K562 (cell line): ENCODE results near the gene CACNA2D3. TPM values are rescaled to one million over a fixed set of nuclear protein-coding genes. Genes with fewer than 3 reads are reported as not detected.

Experiments
- ATAC-seq: fragments of 200-7000 bp; cut with Tn5 transposase; 3 replicates; pipeline ENCODE4 v1.9.1; 2020; ENCODE audit warnings: moderate library complexity
- BruUV-seq: library from RNA; stranded (reverse); fragments of 400-500 nt; replicated peaks from 2 replicates; lab custom pipeline; 2021; lab: Mats Ljungman, UMichigan
- CTCF ChIA-PET: fragments of 300-600 bp; formaldehyde crosslinking; extraction: SDS; loops from one replicate; lab custom pipeline; 2021; ENCODE audit warnings: low intra/inter-chr PET ratio; lab: Yijun Ruan, JAX
- POLR2A ChIA-PET: fragments of 300-600, 350-650 bp; sonication (Branson Sonifier 250); formaldehyde crosslinking; extraction: SDS; loops from one replicate; lab custom pipeline; 2021; ENCODE audit warnings: antibody characterized with exemption, inconsistent platforms; lab: Yijun Ruan, JAX
- DNase-seq, 4 experiments: peaks; one replicate each; pipeline versions ENCODE4 v3.0.0 to v3.0.0-alpha.2; 2011 to 2018; ENCODE audit warnings: low spot score in 3 of 4, mixed read lengths in 3 of 4; ENCODE audit errors: extremely low read depth in 1 of 4
- FAIRE-seq: peaks from 2 replicates; lab custom pipeline; 2011; peaks lifted over from hg19 to GRCh38; lab: Jason Lieb, UNC
- H2AFZ ChIP-seq: 2 replicates; pipeline ENCODE4 v1.6.0; 2011; ENCODE audit warnings: low read depth, low read length, control low read depth, inconsistent platforms
- H3K27ac ChIP-seq: fragments of 200-600 bp; 3 replicates; pipeline ENCODE4 v1.8.0; 2011; ENCODE audit warnings: low read depth, mild to moderate bottlenecking, control low read depth, inconsistent platforms, low read length, moderate library complexity, mixed read lengths; ENCODE audit errors: extremely low read depth
- H3K27me3 ChIP-seq, 2 experiments: fragments of 300-600 bp in 1 of 2; 2 replicates in 1 of 2; 3 replicates in 1 of 2; pipeline versions ENCODE4 v1.6.0 to v1.8.0; 2011; ENCODE audit warnings: inconsistent platforms in 2 of 2, low read length in 2 of 2, mild to moderate bottlenecking in 1 of 2, mixed read lengths in 1 of 2, moderate library complexity in 1 of 2; ENCODE audit not compliant: control insufficient read depth in 2 of 2, insufficient read depth in 2 of 2
- H3K36me3 ChIP-seq: fragments of 300-600 bp; 3 replicates; pipeline ENCODE4 v1.8.0; 2011; ENCODE audit warnings: mild to moderate bottlenecking, low read length, inconsistent platforms; ENCODE audit not compliant: control insufficient read depth, insufficient read depth
- H3K4me1 ChIP-seq, 2 experiments: fragments of 200-600 bp in 1 of 2; replicated peaks in 1 of 2; 2 replicates in 1 of 2; 3 replicates in 1 of 2; pipeline versions ENCODE4 v1.5.1 to v1.8.0; 2011; ENCODE audit warnings: inconsistent platforms in 2 of 2, low read length in 2 of 2, mild to moderate bottlenecking in 1 of 2, mixed read lengths in 1 of 2, moderate library complexity in 1 of 2; ENCODE audit not compliant: control insufficient read depth in 2 of 2, insufficient read depth in 2 of 2
- H3K4me2 ChIP-seq: 2 replicates; pipeline ENCODE4 v1.6.1; 2011; ENCODE audit warnings: low read length, control low read depth, inconsistent platforms, mixed read lengths; ENCODE audit not compliant: insufficient read depth
- H3K4me3 ChIP-seq: fragments of 200-600 bp; sonication (generic), shearing (Covaris generic); 2 replicates; pipeline ENCODE4 v1.5.1; 2016; ENCODE audit warnings: control low read depth, inconsistent platforms
- H3K79me2 ChIP-seq: fragments of 200-600 bp; 3 replicates; pipeline ENCODE4 v1.8.0; 2011; ENCODE audit warnings: low read length, inconsistent platforms; ENCODE audit not compliant: control insufficient read depth, insufficient read depth
- H3K9ac ChIP-seq, 2 experiments: 2 replicates each; pipeline versions ENCODE4 v1.6.0 to v1.6.1; 2011; ENCODE audit warnings: low read depth in 2 of 2, low read length in 2 of 2, control low read depth in 1 of 2, inconsistent platforms in 1 of 2, mild to moderate bottlenecking in 1 of 2, mixed read lengths in 1 of 2; ENCODE audit not compliant: insufficient read depth in 1 of 2
- H3K9me1 ChIP-seq: one replicate; pipeline ENCODE4 v1.6.0; 2011; ENCODE audit warnings: inconsistent platforms, mild to moderate bottlenecking, low read length, moderate library complexity; ENCODE audit not compliant: control insufficient read depth, insufficient read depth
- H3K9me3 ChIP-seq: replicated peaks from 2 replicates; pipeline ENCODE4 v1.5.1; 2011; ENCODE audit warnings: low read depth, low read length, inconsistent platforms; ENCODE audit not compliant: control insufficient read depth, insufficient read depth
- H4K20me1 ChIP-seq: replicated peaks from 2 replicates; pipeline ENCODE4 v1.6.1; 2011; ENCODE audit warnings: low read length, inconsistent platforms, mixed read lengths; ENCODE audit not compliant: control insufficient read depth, insufficient read depth
- DEAF1 ChIP-seq: fragments of 450-650 bp; formaldehyde crosslinking; IDR thresholded peaks from 2 replicates; pipeline ENCODE4 v1.4.0; 2020; ENCODE audit warnings: mild to moderate bottlenecking, moderate library complexity
- GATAD2A ChIP-seq: fragments of 450-650 bp; IDR thresholded peaks from 2 replicates; pipeline ENCODE4 v1.6.1; 2017
- MTA1 ChIP-seq: fragments of 450-650 bp; IDR thresholded peaks from 2 replicates; pipeline ENCODE4 v1.6.1; 2017; ENCODE audit warnings: borderline replicate concordance
- NCOA2 ChIP-seq, 2 experiments: fragments of 450-650 bp; IDR thresholded peaks; 2 replicates each; pipeline ENCODE4 v1.6.1; 2018; ENCODE audit warnings: mild to moderate bottlenecking in 2 of 2, moderate library complexity in 1 of 2; ENCODE audit not compliant: partially characterized antibody in 2 of 2
- RBM14 ChIP-seq: fragments of 200-400 bp; formaldehyde crosslinking; IDR thresholded peaks from 2 replicates; pipeline ENCODE4 v1.6.1; 2018; ENCODE audit warnings: low read depth, mild to moderate bottlenecking, low read length, moderate library complexity, borderline replicate concordance; ENCODE audit not compliant: insufficient read depth
- SNRNP70 ChIP-seq: fragments of 200-400 bp; formaldehyde crosslinking; optimal IDR thresholded peaks from 2 replicates; pipeline ENCODE3; 2017; ENCODE audit warnings: low read depth, low read length
- SRSF7 ChIP-seq: fragments of 200-400 bp; formaldehyde crosslinking; optimal IDR thresholded peaks from 2 replicates; pipeline ENCODE3; 2017; ENCODE audit warnings: mild to moderate bottlenecking, low read depth, low read length
- STAT5B ChIP-seq: fragments of 250-450 bp; sonication (Bioruptor Pico); IDR thresholded peaks from 2 replicates; pipeline ENCODE4 v1.8.0; 2021; ENCODE audit warnings: mild to moderate bottlenecking, inconsistent platforms
- ZMIZ1 ChIP-seq, 2 experiments: fragments of 150-350 bp in 1 of 2; IDR thresholded peaks; 2 replicates each; pipeline ENCODE4 v1.6.1; 2012 to 2016; ENCODE audit warnings: low read depth in 2 of 2, low read length in 2 of 2, mild to moderate bottlenecking in 1 of 2, moderate library complexity in 1 of 2
- ZNF232 ChIP-seq: sonication (generic); formaldehyde crosslinking; IDR thresholded peaks from 2 replicates; pipeline ENCODE4 v1.8.0; 2022; ENCODE audit warnings: mild to moderate bottlenecking, missing genetic modification reagents
- ZNF316 ChIP-seq: fragments of 450-650 bp; IDR thresholded peaks from 2 replicates; pipeline ENCODE4 v1.6.1; 2016
- ZNF57 ChIP-seq: fragments of 450-650 bp; formaldehyde crosslinking; IDR thresholded peaks from 2 replicates; pipeline ENCODE4 v1.4.0; 2020; ENCODE audit warnings: mild to moderate bottlenecking, moderate library complexity
- ZNF655 ChIP-seq: fragments of 250-450 bp; sonication (Bioruptor Pico); IDR thresholded peaks from 2 replicates; pipeline ENCODE4 v1.5.0; 2021
- ZNF668 ChIP-seq: fragments of 250-450 bp; sonication (Bioruptor Pico); IDR thresholded peaks from 2 replicates; pipeline ENCODE4 v1.8.0; 2022; ENCODE audit warnings: mild to moderate bottlenecking, inconsistent platforms
- WGBS: fragments of 100-300 bp; shearing (Covaris generic); methylation state at CpG from one replicate; pipeline ENCODE4 v1.1.6; 2016; ENCODE audit warnings: low coverage, mixed read lengths; ENCODE audit not compliant: insufficient coverage; ENCODE audit errors: missing lambda C conversion rate; 5-methylcytosine and 5-hydroxymethylcytosine counted together
- in situ Hi-C: fragments of 300-500 bp; cut with MboI; formaldehyde crosslinking; loops from 4 replicates; pipeline ENCODE4 v1.15.0; 2018; ENCODE audit warnings: inconsistent platforms, mixed read lengths
- intact Hi-C: fragments of 100-400 bp; cut with micrococcal nuclease; formaldehyde crosslinking; loops from 2 replicates; pipeline ENCODE4 v1.14.2; 2022
- polyA plus RNA-seq, 8 experiments: library from polyadenylated mRNA; depleted of rRNA in 4 of 8; stranded (reverse) in 5 of 8; unstranded in 3 of 8; fragments of >200 nt; fragmentation: Nextera tagmentation in 2 of 8; fragmentation: Illumina TruSeq in 1 of 8; extraction: Ambion mirVana in 2 of 8; extraction: Trizol in 1 of 8; gene quantifications; 2 replicates each; pipeline versions ENCODE4 v1.2.1 to v1.2.3, GENCODE V29; 2011 to 2014; ENCODE audit warnings: inconsistent platforms in 1 of 8, missing spikeins in 1 of 8
- total RNA-seq, 7 experiments: library from RNA; depleted of rRNA in 6 of 7; stranded (reverse); fragments of >200 nt in 6 of 7; fragmentation: Illumina TruSeq in 2 of 7; extraction: Trizol in 2 of 7; gene quantifications; 2 replicates each; pipeline versions ENCODE4 v1.2.1 to v1.2.3, GENCODE V29; 2011 to 2021; ENCODE audit warnings: low replicate concordance in 1 of 7
- TF ChIP-seq, protein P1 (sequence below): fragments of 250-450 bp; sonication (Bioruptor Pico); IDR thresholded peaks from 2 replicates; pipeline ENCODE4 v1.4.0; 2020; ENCODE audit warnings: borderline replicate concordance

Gene CACNA2D3
- total and polyA plus RNA-seq, 9 of the 15 experiments (the other 6 are each of a cell fraction or from before 2014, with no cell fraction given): 0.01 TPM; not detected in 8

- DNase-seq (no peak), FAIRE-seq (no peak), ATAC-seq (no peak)
- Histone ChIP-seq H2AFZ (no peak overlapping the region), H3K27me3 (no peaks in the 10 kb centered on the region), H3K4me1 (no peaks in the 10 kb centered on the region), H3K4me3 (no peak overlapping the region), H3K27ac (no peak overlapping the region), H4K20me1 (no peaks in the 10 kb centered on the region), H3K4me2 (no peak overlapping the region), H3K36me3 (no peaks in the 10 kb centered on the region), H3K9ac (no peak overlapping the region), H3K79me2 (no peaks in the 10 kb centered on the region), H3K9me1 (no peaks in the 10 kb centered on the region), H3K9me3 (no peaks in the 10 kb centered on the region)
- ChIA-PET CTCF (no interaction called here), POLR2A (no interaction called here)
- intact Hi-C loops (no loop called here), in situ Hi-C loops (no loop called here)
- WGBS: 2% methylated on average over 6 of the region's 8 CpGs
- BruUV-seq: no TSS peak
- TF ChIP-seq ZMIZ1 (IDR thresholded peaks at IDR 0.05; ENCODE audit: low read depth in 2 of 2, low read length in 2 of 2) (no peak), DEAF1 (CRISPR knock-in tag) (no peak), GATAD2A (no peak), NCOA2 (IDR thresholded peaks at IDR 0.05; ENCODE audit: partially characterized antibody in 2 of 2) (no peak), RBM14 (no peak), ZNF316 (no peak), MTA1 (no peak), SRSF7 (no peak), ZNF232 (no peak), ZNF655 (no peak), STAT5B (no peak), ZNF668 (CRISPR knock-in tag) (no peak), SNRNP70 (no peak), ZNF57 (CRISPR knock-in tag) (no peak)
- TF ChIP-seq, protein P1, sequence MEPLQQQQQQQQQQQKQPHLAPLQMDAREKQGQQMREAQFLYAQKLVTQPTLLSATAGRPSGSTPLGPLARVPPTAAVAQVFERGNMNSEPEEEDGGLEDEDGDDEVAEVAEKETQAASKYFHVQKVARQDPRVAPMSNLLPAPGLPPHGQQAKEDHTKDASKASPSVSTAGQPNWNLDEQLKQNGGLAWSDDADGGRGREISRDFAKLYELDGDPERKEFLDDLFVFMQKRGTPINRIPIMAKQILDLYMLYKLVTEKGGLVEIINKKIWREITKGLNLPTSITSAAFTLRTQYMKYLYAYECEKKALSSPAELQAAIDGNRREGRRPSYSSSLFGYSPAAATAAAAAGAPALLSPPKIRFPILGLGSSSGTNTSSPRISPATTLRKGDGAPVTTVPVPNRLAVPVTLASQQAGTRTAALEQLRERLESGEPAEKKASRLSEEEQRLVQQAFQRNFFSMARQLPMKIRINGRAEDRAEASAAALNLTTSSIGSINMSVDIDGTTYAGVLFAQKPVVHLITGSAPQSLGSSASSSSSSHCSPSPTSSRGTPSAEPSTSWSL (CRISPR knock-in tag): no peak
Measured at GRCh38 chr3:54517424-54517823, 395.1 kb downstream of the CACNA2D3 start.
